Measurements from ENCODE around the gene ENTHD1. TPM values are rescaled to one million over a fixed set of nuclear protein-coding genes. Genes with fewer than 3 reads are reported as not detected.

ENTHD1 gene
- total and polyA plus RNA-seq, 9 of the 15 experiments (the other 6 are each of a cell fraction or from before 2014, with no cell fraction given), result 0.13 to 0.98 (median 0.35) TPM

DNA sequence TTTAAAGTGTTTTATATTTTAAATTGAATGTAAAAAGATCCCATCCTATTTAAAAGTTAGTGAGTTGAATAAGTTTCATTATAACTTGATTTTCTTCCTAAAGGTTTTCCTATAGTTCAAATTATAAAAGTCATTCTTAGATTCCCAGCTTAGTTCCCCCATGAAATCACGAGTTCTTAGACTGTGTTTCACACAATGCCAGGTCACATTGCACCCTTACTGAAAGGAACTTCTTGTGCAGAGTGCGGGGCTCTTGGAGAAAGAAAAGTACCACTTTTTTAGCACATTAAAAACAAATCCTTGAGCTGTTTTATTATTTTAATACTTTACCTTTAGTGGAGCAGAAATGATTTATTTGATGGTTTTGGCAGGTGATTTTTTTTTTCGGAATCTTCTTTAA, 22.9 kb upstream of the ENTHD1 start:
- Histone ChIP-seq H4K20me1 (replicated peaks; ENCODE audit: control insufficient read depth, insufficient read depth, low read length) (no peaks in the 10 kb centered on the region), H3K4me3 (no peak overlapping the region), H2AFZ (ENCODE audit: low read depth, low read length) (no peak overlapping the region), H3K4me1 (replicated peaks in 1 of 2; ENCODE audit: control insufficient read depth in 2 of 2, insufficient read depth in 2 of 2, low read length in 2 of 2) (peaks cover 27 to 60% of the 10 kb centered on the region in 2 experiments), H3K79me2 (ENCODE audit: control insufficient read depth, insufficient read depth, low read length) (peaks cover 39% of the 10 kb centered on the region; the same call in 2 of the 3 replicates), H3K36me3 (ENCODE audit: control insufficient read depth, insufficient read depth, low read length) (no peaks in the 10 kb centered on the region), H3K4me2 (ENCODE audit: insufficient read depth, low read length) (no peak overlapping the region), H3K9ac (ENCODE audit: insufficient read depth in 1 of 2, low read depth in 2 of 2, low read length in 2 of 2) (no peak overlapping the region), H3K27me3 (ENCODE audit: control insufficient read depth in 2 of 2, insufficient read depth in 2 of 2, low read length in 2 of 2) (no peaks in the 10 kb centered on the region), H3K27ac (ENCODE audit: extremely low read depth, low read depth, low read length) (no peak overlapping the region), H3K9me3 (replicated peaks; ENCODE audit: control insufficient read depth, insufficient read depth, low read depth, low read length) (no peaks in the 10 kb centered on the region), H3K9me1 (ENCODE audit: control insufficient read depth, insufficient read depth, low read length) (no peaks in the 10 kb centered on the region)
- POLR2A ChIA-PET, result interaction anchor here (1.5 to 3.4 kb wide), 2 partner anchors 10 kb away, joined by 6 to 13 read pairs; no protein-coding TSS in a partner anchor
- no peak for FAIRE-seq
- WGBS (ENCODE audit: insufficient coverage, low coverage, missing lambda C conversion rate), result 72% methylated on average over 3 of the region's 3 CpGs
- no TSS peak for BruUV-seq (replicated peaks)
- DNase-seq (ENCODE audit: extremely low read depth in 1 of 4, low spot score in 3 of 4), result no peak
- in situ Hi-C loops (cut with MboI), result no loop called here
- CTCF ChIA-PET (ENCODE audit: low intra/inter-chr PET ratio), result no interaction called here
- TF ChIP-seq ZNF76 (CRISPR knock-in tag; IDR thresholded peaks at IDR 0.05; ENCODE audit: borderline replicate concordance), result no peak
- TF ChIP-seq, protein P1, sequence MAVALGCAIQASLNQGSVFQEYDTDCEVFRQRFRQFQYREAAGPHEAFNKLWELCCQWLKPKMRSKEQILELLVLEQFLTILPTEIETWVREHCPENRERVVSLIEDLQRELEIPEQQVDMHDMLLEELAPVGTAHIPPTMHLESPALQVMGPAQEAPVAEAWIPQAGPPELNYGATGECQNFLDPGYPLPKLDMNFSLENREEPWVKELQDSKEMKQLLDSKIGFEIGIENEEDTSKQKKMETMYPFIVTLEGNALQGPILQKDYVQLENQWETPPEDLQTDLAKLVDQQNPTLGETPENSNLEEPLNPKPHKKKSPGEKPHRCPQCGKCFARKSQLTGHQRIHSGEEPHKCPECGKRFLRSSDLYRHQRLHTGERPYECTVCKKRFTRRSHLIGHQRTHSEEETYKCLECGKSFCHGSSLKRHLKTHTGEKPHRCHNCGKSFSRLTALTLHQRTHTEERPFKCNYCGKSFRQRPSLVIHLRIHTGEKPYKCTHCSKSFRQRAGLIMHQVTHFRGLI (CRISPR knock-in tag; IDR thresholded peaks at IDR 0.05), result no peak
- no peak for TF ChIP-seq ZNF699 (CRISPR knock-in tag; IDR thresholded peaks at IDR 0.05; ENCODE audit: insufficient replicate concordance)
- TF ChIP-seq CREBBP (IDR thresholded peaks at IDR 0.05; ENCODE audit: low read depth, low read length), result no peak
- no peak for TF ChIP-seq ETV5 (CRISPR knock-in tag; IDR thresholded peaks at IDR 0.05; ENCODE audit: low read depth)
- ATAC-seq, result no peak
- intact Hi-C loops (cut with micrococcal nuclease), result no loop called here

All from K562 (cell line).